ENCODE results near the gene RASSF8.
A peak's percentile ranks its signal among the peaks of the same experiment; 100 is the strongest.

The RASSF8 gene

GRCh38 chr12:26092346-26093105 is 134.0 kb downstream of the RASSF8 start:
- POLR2A ChIA-PET (ENCODE audit: low non-redundant PET) = no interaction called here
- no peak for DNase-seq (ENCODE audit: low spot score)

GRCh38 chr12:26095186-26095585 is 136.7 kb downstream of the RASSF8 start:
- ChIA-PET CTCF (interaction anchor here (0.7 kb wide), 2 partner anchors 29 to 92 kb away, joined by 3 to 6 read pairs; no protein-coding TSS in a partner anchor), POLR2A (ENCODE audit: low non-redundant PET) (no interaction called here)
- H3K27ac ChIP-seq = no peak overlapping the region
- no peak for DNase-seq (ENCODE audit: low spot score)
- no peak for TF ChIP-seq CTCF (conservative IDR thresholded peaks at IDR 0.05; ENCODE audit: low read depth)

More at GRCh38 chr12:26092346-26093105, 134.0 kb downstream of the RASSF8 start:
- no peak overlapping the region for H3K27ac ChIP-seq
- CTCF ChIA-PET = interaction anchor here (0.6 to 0.7 kb wide), 2 partner anchors 310 to 353 kb away, joined by 3 to 4 read pairs; no protein-coding TSS in a partner anchor
- TF ChIP-seq CTCF (conservative IDR thresholded peaks at IDR 0.05; ENCODE audit: low read depth) = no peak

- DNase-seq (ENCODE audit: low spot score) = no peak
- ChIA-PET CTCF (interaction anchor here (0.6 kb wide), 1 partner anchor 136 kb away, joined by 3 read pairs; no protein-coding TSS in a partner anchor), POLR2A (ENCODE audit: low non-redundant PET) (no interaction called here)
- no peak overlapping the region for H3K27ac ChIP-seq
- no peak for TF ChIP-seq CTCF (conservative IDR thresholded peaks at IDR 0.05; ENCODE audit: low read depth)
Measured at GRCh38 chr12:26096036-26096435, 137.6 kb downstream of the RASSF8 start.

GRCh38 chr12:26097046-26097878 is 138.8 kb downstream of the RASSF8 start:
- POLR2A ChIA-PET (ENCODE audit: low non-redundant PET) = no interaction called here
- no peak overlapping the region for H3K27ac ChIP-seq
- peak; percentile 87 for DNase-seq (ENCODE audit: low spot score)
- peak; percentile 78 for TF ChIP-seq CTCF (conservative IDR thresholded peaks at IDR 0.05; ENCODE audit: low read depth)
- CTCF ChIA-PET = interaction anchor here (0.5 to 1.1 kb wide), 17 partner anchors 13 to 788 kb away, joined by 3 to 6 read pairs (median 3); no protein-coding TSS in a partner anchor

GRCh38 chr12:26100666-26101349 is 142.3 kb downstream of the RASSF8 start:
- CTCF ChIA-PET = interaction anchor here (1.0 kb wide), 1 partner anchor 53 kb away, joined by 3 read pairs; no protein-coding TSS in a partner anchor

More at GRCh38 chr12:26100666-26101349, 142.3 kb downstream of the RASSF8 start:
- H3K27ac ChIP-seq = no peak overlapping the region
- POLR2A ChIA-PET (ENCODE audit: low non-redundant PET) = no interaction called here
- TF ChIP-seq CTCF (conservative IDR thresholded peaks at IDR 0.05; ENCODE audit: low read depth) = no peak
- DNase-seq (ENCODE audit: low spot score) = no peak

Data from RWPE1 (cell line).